ENCODE results near the gene ZMYM4. TPM values are rescaled to one million over a fixed set of nuclear protein-coding genes. Genes with fewer than 3 reads are reported as not detected.

ZMYM4 gene
- total RNA-seq, 2 experiments from 2014 or later: 21.1 to 54.3 TPM

DNA sequence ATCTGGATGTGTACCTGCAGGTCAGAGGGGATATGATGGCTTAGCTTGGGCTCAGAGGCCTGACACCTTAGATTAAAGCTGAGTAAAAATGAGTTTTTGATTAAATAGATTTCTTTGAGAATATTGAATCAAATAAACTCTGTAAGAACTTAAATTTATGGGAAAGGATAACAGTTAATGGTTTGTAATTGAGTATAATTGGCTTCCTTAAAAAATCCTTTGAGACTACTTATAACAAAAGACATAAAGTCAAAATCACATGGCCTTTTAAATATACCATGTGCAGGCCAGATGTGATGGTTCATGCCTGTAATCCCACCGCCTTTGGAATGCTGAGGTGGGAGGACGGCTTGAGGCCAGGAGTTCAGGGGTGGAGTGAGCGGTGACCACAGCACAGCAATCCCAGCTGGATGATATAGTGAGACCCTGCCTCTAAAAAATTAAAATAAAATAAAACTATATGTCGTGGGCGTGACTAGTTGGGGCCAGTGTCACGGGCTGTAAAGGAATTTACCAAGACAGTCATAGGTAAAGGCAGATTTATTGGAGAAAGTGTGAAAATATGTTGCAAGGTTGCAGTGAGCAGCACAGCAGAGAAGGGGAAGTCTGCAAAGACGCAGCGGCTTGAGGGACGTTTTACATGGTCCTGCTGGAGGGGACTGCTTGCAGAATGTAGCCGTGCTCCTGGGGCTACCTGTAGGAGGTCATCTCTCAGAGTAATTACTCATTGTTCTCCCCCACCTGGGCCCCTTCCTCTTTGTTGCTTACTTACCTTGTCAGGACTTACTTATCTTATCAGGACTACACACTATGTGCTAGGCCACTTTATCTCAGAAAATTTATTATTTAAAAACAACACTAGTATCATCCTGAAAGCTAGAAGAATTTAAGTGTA is 122.3 kb downstream of the ZMYM4 start:
- ChIA-PET POLR2A (no interaction called here), CTCF (ENCODE audit: unreplicated experiment) (no interaction called here)
- Histone ChIP-seq H4K20me1 (ENCODE audit: insufficient read depth, low read length) (no peaks in the 10 kb centered on the region), H3K9me3 (ENCODE audit: low read length) (no peaks in the 10 kb centered on the region), H3K27ac (ENCODE audit: low read depth, low read length, poor library complexity, severe bottlenecking) (no peak overlapping the region), H3K4me3 (ENCODE audit: low read depth, low read length, poor library complexity, severe bottlenecking) (no peak overlapping the region), H3K4me2 (ENCODE audit: low read length) (no peak overlapping the region), H3K9me2 (ENCODE audit: insufficient read depth, low read length) (no peaks in the 10 kb centered on the region), H3K4me1 (ENCODE audit: insufficient read depth, low read length, poor library complexity, severe bottlenecking) (no peaks in the 10 kb centered on the region), H3K36me3 (ENCODE audit: insufficient read depth, low read length) (peaks cover 76% of the 10 kb centered on the region), H3K79me2 (ENCODE audit: insufficient read depth, low read depth, low read length) (no peaks in the 10 kb centered on the region), H2AFZ (ENCODE audit: low read length) (no peak overlapping the region)
- TF ChIP-seq, protein P1, sequence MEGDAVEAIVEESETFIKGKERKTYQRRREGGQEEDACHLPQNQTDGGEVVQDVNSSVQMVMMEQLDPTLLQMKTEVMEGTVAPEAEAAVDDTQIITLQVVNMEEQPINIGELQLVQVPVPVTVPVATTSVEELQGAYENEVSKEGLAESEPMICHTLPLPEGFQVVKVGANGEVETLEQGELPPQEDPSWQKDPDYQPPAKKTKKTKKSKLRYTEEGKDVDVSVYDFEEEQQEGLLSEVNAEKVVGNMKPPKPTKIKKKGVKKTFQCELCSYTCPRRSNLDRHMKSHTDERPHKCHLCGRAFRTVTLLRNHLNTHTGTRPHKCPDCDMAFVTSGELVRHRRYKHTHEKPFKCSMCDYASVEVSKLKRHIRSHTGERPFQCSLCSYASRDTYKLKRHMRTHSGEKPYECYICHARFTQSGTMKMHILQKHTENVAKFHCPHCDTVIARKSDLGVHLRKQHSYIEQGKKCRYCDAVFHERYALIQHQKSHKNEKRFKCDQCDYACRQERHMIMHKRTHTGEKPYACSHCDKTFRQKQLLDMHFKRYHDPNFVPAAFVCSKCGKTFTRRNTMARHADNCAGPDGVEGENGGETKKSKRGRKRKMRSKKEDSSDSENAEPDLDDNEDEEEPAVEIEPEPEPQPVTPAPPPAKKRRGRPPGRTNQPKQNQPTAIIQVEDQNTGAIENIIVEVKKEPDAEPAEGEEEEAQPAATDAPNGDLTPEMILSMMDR (conservative IDR thresholded peaks at IDR 0.05; ENCODE audit: low read length): no peak
- TF ChIP-seq EZH2phosphoT487 (IDR thresholded peaks at IDR 0.05; ENCODE audit: borderline replicate concordance, low read depth, low read length): no peak
- intact Hi-C loops (cut with micrococcal nuclease; ENCODE audit: unreplicated experiment): no loop called here
- BruUV-seq (replicated peaks): no TSS peak
- DNase-seq (ENCODE audit: low spot score): no peak

DNA sequence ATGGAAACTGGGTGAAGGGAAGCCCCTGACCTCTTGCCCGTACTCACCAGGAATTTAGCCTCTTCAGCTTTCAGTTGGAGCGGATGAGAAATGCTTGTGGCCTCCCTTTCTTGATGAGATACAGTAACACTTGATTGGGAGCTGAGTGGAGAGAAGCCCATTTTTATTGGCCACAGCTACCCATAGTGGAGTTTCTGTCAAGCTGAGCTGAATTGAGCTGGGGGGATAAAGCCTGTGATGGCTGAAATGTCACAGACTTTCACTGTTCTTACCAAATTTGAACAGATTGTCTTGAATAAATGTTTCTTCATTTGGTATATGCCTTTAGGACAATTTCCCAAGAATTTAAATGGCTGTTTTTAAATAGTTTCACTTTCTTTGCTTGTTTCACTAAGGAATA is 125.9 kb downstream of the ZMYM4 start:
- H3K4me2 ChIP-seq (ENCODE audit: low read length): no peak overlapping the region
- H3K9me3 ChIP-seq (ENCODE audit: low read length): no peaks in the 10 kb centered on the region
- ChIA-PET CTCF (ENCODE audit: unreplicated experiment) (no interaction called here), POLR2A (interaction anchor here (0.5 kb wide), 1 partner anchor 265 kb away, joined by 3 read pairs; no protein-coding TSS in a partner anchor)
- no peak overlapping the region for H3K4me3 ChIP-seq (ENCODE audit: low read depth, low read length, poor library complexity, severe bottlenecking)
- H3K27ac ChIP-seq (ENCODE audit: low read depth, low read length, poor library complexity, severe bottlenecking): no peak overlapping the region
- peaks cover 82% of the 10 kb centered on the region for H3K36me3 ChIP-seq (ENCODE audit: insufficient read depth, low read length)
- no peaks in the 10 kb centered on the region for H4K20me1 ChIP-seq (ENCODE audit: insufficient read depth, low read length)
- no peak for DNase-seq (ENCODE audit: low spot score)
- no peaks in the 10 kb centered on the region for H3K4me1 ChIP-seq (ENCODE audit: insufficient read depth, low read length, poor library complexity, severe bottlenecking)
- no TSS peak for BruUV-seq (replicated peaks)
- no peaks in the 10 kb centered on the region for H3K9me2 ChIP-seq (ENCODE audit: insufficient read depth, low read length)
- no peak overlapping the region for H2AFZ ChIP-seq (ENCODE audit: low read length)
- TF ChIP-seq, protein P1 (conservative IDR thresholded peaks at IDR 0.05; ENCODE audit: low read length): no peak
- TF ChIP-seq EZH2phosphoT487 (IDR thresholded peaks at IDR 0.05; ENCODE audit: borderline replicate concordance, low read depth, low read length): no peak
- H3K79me2 ChIP-seq (ENCODE audit: insufficient read depth, low read depth, low read length): no peaks in the 10 kb centered on the region
- intact Hi-C loops (cut with micrococcal nuclease; ENCODE audit: unreplicated experiment): no loop called here

DNA sequence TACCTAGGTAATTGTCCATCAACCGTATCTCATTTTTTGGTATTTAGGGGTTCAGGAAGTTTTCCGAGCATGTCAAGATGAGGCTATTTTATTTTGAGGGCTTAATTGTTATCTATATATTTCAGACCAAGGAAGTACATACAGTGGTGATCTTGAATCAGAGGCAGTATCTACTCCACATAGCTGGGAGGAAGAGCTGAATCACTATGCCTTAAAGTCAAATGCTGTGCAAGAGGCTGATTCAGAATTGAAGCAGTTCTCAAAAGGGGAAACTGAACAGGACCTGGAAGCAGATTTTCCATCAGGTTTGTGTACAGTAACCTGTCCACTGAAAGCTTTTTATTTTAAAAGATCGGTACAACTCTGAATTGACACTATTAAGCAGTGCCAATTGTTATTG is 130.2 kb downstream of the ZMYM4 start:
- H3K4me3 ChIP-seq (ENCODE audit: low read depth, low read length, poor library complexity, severe bottlenecking): no peak overlapping the region
- H3K9me2 ChIP-seq (ENCODE audit: insufficient read depth, low read length): no peaks in the 10 kb centered on the region
- H3K4me1 ChIP-seq (ENCODE audit: insufficient read depth, low read length, poor library complexity, severe bottlenecking): no peaks in the 10 kb centered on the region
- no TSS peak for BruUV-seq (replicated peaks)
- no peak for TF ChIP-seq EZH2phosphoT487 (IDR thresholded peaks at IDR 0.05; ENCODE audit: borderline replicate concordance, low read depth, low read length)
- TF ChIP-seq, protein P1 (conservative IDR thresholded peaks at IDR 0.05; ENCODE audit: low read length): no peak
- no peak for DNase-seq (ENCODE audit: low spot score)
- CTCF ChIA-PET (ENCODE audit: unreplicated experiment): no interaction called here
- intact Hi-C loops (cut with micrococcal nuclease; ENCODE audit: unreplicated experiment): loop anchor here (5.0 kb wide), 1 partner anchor 609 kb away; no protein-coding TSS in a partner anchor
- peaks cover 84% of the 10 kb centered on the region for H3K36me3 ChIP-seq (ENCODE audit: insufficient read depth, low read length)
- no peaks in the 10 kb centered on the region for H3K9me3 ChIP-seq (ENCODE audit: low read length)
- no peak overlapping the region for H2AFZ ChIP-seq (ENCODE audit: low read length)
- POLR2A ChIA-PET: interaction anchor here (0.6 kb wide), 1 partner anchor 37 kb away, joined by 3 read pairs; no protein-coding TSS in a partner anchor
- H4K20me1 ChIP-seq (ENCODE audit: insufficient read depth, low read length): no peaks in the 10 kb centered on the region
- no peak overlapping the region for H3K27ac ChIP-seq (ENCODE audit: low read depth, low read length, poor library complexity, severe bottlenecking)
- H3K4me2 ChIP-seq (ENCODE audit: low read length): no peak overlapping the region
- no peaks in the 10 kb centered on the region for H3K79me2 ChIP-seq (ENCODE audit: insufficient read depth, low read depth, low read length)

Measured in OCI-LY7 (cell line).